A549 (cell line): ENCODE data around the gene KRTAP20-3. TPM values are rescaled to one million over a fixed set of nuclear protein-coding genes. Genes with fewer than 3 reads are reported as not detected.

Experiments used
- ATAC-seq, 2 experiments: fragments of 200-7000 bp in 1 of 2; fragments of >200 bp in 1 of 2; cut with Nextera tagmentation in 1 of 2; cut with Tn5 transposase in 1 of 2; 3 replicates each; pipeline versions ENCODE4 v1.8.0 to v1.9.1; 2018 to 2020; ENCODE audit warnings: mild to moderate bottlenecking in 1 of 2, moderate library complexity in 1 of 2
- CTCF ChIA-PET: fragments of 300-600 bp; sonication (Branson Sonifier 250); formaldehyde crosslinking; extraction: SDS; loops from one replicate; lab custom pipeline; 2021; ENCODE audit warnings: antibody characterized with exemption, inconsistent platforms; lab: Yijun Ruan, JAX
- POLR2A ChIA-PET: fragments of 350-600 bp; formaldehyde crosslinking; extraction: SDS; loops from one replicate; lab custom pipeline; 2021; ENCODE audit warnings: antibody characterized with exemption, inconsistent platforms; lab: Yijun Ruan, JAX
- DNase-seq, 2 experiments: peaks; one replicate each; pipeline versions ENCODE4 v3.0.0 to v3.0.0-alpha.2; 2011 to 2016; ENCODE audit warnings: low read depth in 1 of 2, low spot score in 1 of 2
- FAIRE-seq: peaks from 2 replicates; lab custom pipeline; 2011; peaks lifted over from hg19 to GRCh38; lab: Jason Lieb, UNC
- H3K27ac ChIP-seq, 2 experiments: fragments of >200 bp; sonication (Bioruptor Twin); formaldehyde crosslinking; 3 replicates each; pipeline ENCODE4 v1.5.1; 2016 to 2017
- H3K4me1 ChIP-seq: fragments of >200 bp; sonication (Bioruptor Twin); formaldehyde crosslinking; 3 replicates; pipeline ENCODE4 v1.6.1; 2016
- H3K4me2 ChIP-seq: fragments of >200 bp; sonication (Bioruptor Twin); formaldehyde crosslinking; 3 replicates; pipeline ENCODE4 v1.6.1; 2016
- H3K4me3 ChIP-seq: fragments of >200 bp; sonication (Bioruptor Twin); formaldehyde crosslinking; 3 replicates; pipeline ENCODE4 v1.5.1; 2016
- H3K9me3 ChIP-seq: fragments of >200 bp; sonication (Bioruptor Twin); formaldehyde crosslinking; 3 replicates; pipeline ENCODE4 v1.6.1; 2016
- BHLHE40 ChIP-seq: IDR thresholded peaks from 2 replicates; pipeline ENCODE4 v1.6.1; 2012; ENCODE audit warnings: low read depth, low read length, inconsistent platforms
- CBX8 ChIP-seq: fragments of 200-600 bp; sonication (generic); IDR thresholded peaks from 2 replicates; pipeline ENCODE4 v1.6.1; 2016
- CHD2 ChIP-seq: fragments of 150-350 bp; IDR thresholded peaks from 2 replicates; pipeline ENCODE4 v1.6.1; 2014; ENCODE audit warnings: low read length; ENCODE audit not compliant: partially characterized antibody
- EHMT2 ChIP-seq: fragments of 200-600 bp; sonication (generic); IDR thresholded peaks from 2 replicates; pipeline ENCODE4 v1.6.1; 2016; ENCODE audit warnings: antibody characterized with exemption, low read depth, mild to moderate bottlenecking, moderate library complexity
- EP300 ChIP-seq, 2 experiments: fragments of >200 bp; sonication (Bioruptor Twin); formaldehyde crosslinking; IDR thresholded peaks; 2 replicates in 1 of 2; 3 replicates in 1 of 2; pipeline ENCODE4 v1.6.1; 2016 to 2017
- FOSB ChIP-seq: fragments of 250-450 bp; sonication (Bioruptor Pico); IDR thresholded peaks from 2 replicates; pipeline ENCODE4 v1.5.0; 2020; ENCODE audit warnings: mild to moderate bottlenecking, moderate library complexity
- FOSL2 ChIP-seq, 2 experiments: fragments of 450-650 bp in 1 of 2; fragments of >200 bp in 1 of 2; sonication (Bioruptor Twin) in 1 of 2; formaldehyde crosslinking; IDR thresholded peaks; 2 replicates each; pipeline versions ENCODE4 v1.5.0 to v1.6.1; 2016 to 2020; ENCODE audit warnings: mild to moderate bottlenecking in 1 of 2, moderate library complexity in 1 of 2
- FOXS1 ChIP-seq: fragments of 250-450 bp; sonication (Bioruptor Pico); IDR thresholded peaks from 2 replicates; pipeline ENCODE4 v1.5.0; 2020; ENCODE audit warnings: mild to moderate bottlenecking, moderate library complexity
- HEYL ChIP-seq: fragments of 250-450 bp; sonication (Bioruptor Pico); IDR thresholded peaks from 2 replicates; pipeline ENCODE4 v1.8.0; 2021; ENCODE audit warnings: mild to moderate bottlenecking, moderate library complexity
- HOXA7 ChIP-seq: fragments of 250-450 bp; sonication (Bioruptor Pico); IDR thresholded peaks from 2 replicates; pipeline ENCODE4 v1.5.0; 2020; ENCODE audit warnings: mild to moderate bottlenecking, moderate library complexity
- JUN ChIP-seq, 2 experiments: fragments of >200 bp; sonication (Bioruptor Twin); formaldehyde crosslinking; IDR thresholded peaks; 2 replicates in 1 of 2; 3 replicates in 1 of 2; pipeline ENCODE4 v1.6.1; 2016 to 2017
- KDM1A ChIP-seq: fragments of 200-600 bp; sonication (generic); IDR thresholded peaks from 2 replicates; pipeline ENCODE4 v1.6.1; 2016; ENCODE audit warnings: low read depth, mild to moderate bottlenecking
- MAFK ChIP-seq: fragments of 450-650 bp; IDR thresholded peaks from 2 replicates; pipeline ENCODE4 v1.6.1; 2014; ENCODE audit not compliant: partially characterized antibody
- MAZ ChIP-seq: fragments of 150-350 bp; IDR thresholded peaks from 2 replicates; pipeline ENCODE4 v1.6.1; 2014; ENCODE audit warnings: antibody characterized with exemption, low read depth, low read length, borderline replicate concordance
- NFE2L2 ChIP-seq: fragments of 150-350 bp; conservative IDR thresholded peaks from 2 replicates; pipeline ENCODE4 v1.6.1; 2014; ENCODE audit warnings: low read length
- NPAS2 ChIP-seq: fragments of 250-450 bp; sonication (Bioruptor Pico); IDR thresholded peaks from 2 replicates; pipeline ENCODE4 v1.8.0; 2022; ENCODE audit warnings: mild to moderate bottlenecking, moderate library complexity, borderline replicate concordance
- POLR2A ChIP-seq: IDR thresholded peaks from 2 replicates; pipeline ENCODE4 v1.6.1; 2012; ENCODE audit warnings: mild to moderate bottlenecking, low read length
- RFX5 ChIP-seq: fragments of 450-650 bp; IDR thresholded peaks from 2 replicates; pipeline ENCODE4 v1.7.1; 2014; ENCODE audit warnings: antibody characterized with exemption, mild to moderate bottlenecking, moderate library complexity
- RNF2 ChIP-seq: fragments of 200-600 bp; sonication (generic); IDR thresholded peaks from 2 replicates; pipeline ENCODE4 v1.6.1; 2016; ENCODE audit warnings: low read depth, mild to moderate bottlenecking, antibody characterized with exemption, moderate library complexity, borderline replicate concordance
- SREBF2 ChIP-seq: fragments of 450-650 bp; IDR thresholded peaks from 2 replicates; pipeline ENCODE4 v1.6.1; 2014; ENCODE audit warnings: mild to moderate bottlenecking, moderate library complexity
- TFCP2L1 ChIP-seq: fragments of 250-450 bp; sonication (Bioruptor Pico); IDR thresholded peaks from 2 replicates; pipeline ENCODE4 v1.5.0; 2021; ENCODE audit warnings: mild to moderate bottlenecking
- ZC3H11A ChIP-seq: fragments of 450-650 bp; IDR thresholded peaks from 2 replicates; pipeline ENCODE4 v1.6.1; 2014; ENCODE audit warnings: antibody characterized with exemption, mild to moderate bottlenecking
- ZFP36 ChIP-seq: fragments of 450-650 bp; IDR thresholded peaks from 2 replicates; pipeline ENCODE4 v1.6.1; 2014; ENCODE audit warnings: borderline replicate concordance; ENCODE audit not compliant: partially characterized antibody
- ZSCAN20 ChIP-seq: fragments of 250-450 bp; sonication (Bioruptor Pico); IDR thresholded peaks from 2 replicates; pipeline ENCODE4 v1.8.0; 2022; ENCODE audit warnings: mild to moderate bottlenecking, moderate library complexity
- WGBS: methylation state at CpG from one replicate; pipeline ENCODE4 v1.1.6; 2017; ENCODE audit errors: missing lambda C conversion rate; 5-methylcytosine and 5-hydroxymethylcytosine counted together
- polyA plus RNA-seq, 4 experiments: library from polyadenylated mRNA; depleted of rRNA in 3 of 4; stranded (reverse); fragments of >200 nt; fragmentation: RNase III in 1 of 4; extraction: RNeasy Plus Mini Kit Qiagen cat#74134 plus additional on column Dnase treatment in 1 of 4; gene quantifications; 2 replicates in 3 of 4; 3 replicates in 1 of 4; pipeline ENCODE4 v1.2.3, GENCODE V29; 2011 to 2017
- TF ChIP-seq, protein P1 (sequence below): IDR thresholded peaks from 2 replicates; pipeline ENCODE4 v1.6.1; 2012
- TF ChIP-seq, protein P2 (sequence below): fragments of 250-450 bp; sonication (Bioruptor Pico); IDR thresholded peaks from 2 replicates; pipeline ENCODE4 v1.5.0; 2020; ENCODE audit warnings: low read depth, mild to moderate bottlenecking, moderate library complexity
- TF ChIP-seq, protein P3 (sequence below): fragments of >200 bp; sonication (Bioruptor Twin); formaldehyde crosslinking; IDR thresholded peaks from 3 replicates; pipeline ENCODE4 v1.6.1; 2016

KRTAP20-3 gene
- polyA plus RNA-seq, 2 of the 4 experiments (the other 2 are of a cell fraction) = not detected

DNA sequence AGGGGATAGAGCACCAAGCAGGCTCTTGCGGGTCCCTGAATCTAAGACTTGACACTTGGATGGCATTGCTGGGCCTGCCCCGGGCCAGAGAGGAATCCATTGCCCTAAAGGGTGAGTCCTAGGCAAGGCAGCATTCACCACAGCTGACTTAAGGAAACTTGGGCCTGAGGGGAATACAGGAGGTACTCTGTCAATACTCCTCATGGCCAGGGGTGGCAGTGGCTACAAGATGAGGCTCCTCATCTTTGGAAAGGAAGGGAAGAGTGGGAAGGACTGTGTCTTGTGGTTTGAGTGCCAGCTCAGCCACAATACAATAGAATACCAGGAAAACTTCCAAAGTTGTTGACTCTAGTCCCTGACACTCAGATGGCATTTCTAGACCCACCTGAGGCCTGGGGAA, 36.7 kb upstream of the KRTAP20-3 start:
- no peak for FAIRE-seq
- no peaks in the 10 kb centered on the region for H3K9me3 ChIP-seq
- WGBS = no CpG with 5 or more reads among the region's 2 CpGs
- no peaks in the 10 kb centered on the region for H3K4me1 ChIP-seq
- H3K4me2 ChIP-seq = no peak overlapping the region
- CTCF ChIA-PET = no interaction called here
- TF ChIP-seq CHD2 (no peak), HOXA7 (CRISPR knock-in tag) (no peak), FOXS1 (CRISPR knock-in tag) (no peak), RNF2 (no peak), ZC3H11A (no peak), NPAS2 (no peak), CBX8 (no peak), POLR2A (no peak), HEYL (CRISPR knock-in tag) (no peak), FOSL2 (IDR thresholded peaks at IDR 0.05) (no peak), FOSL2 (CRISPR knock-in tag; IDR thresholded peaks at IDR 0.05) (no peak), FOSB (CRISPR knock-in tag) (no peak), RFX5 (no peak), JUN (IDR thresholded peaks at IDR 0.05) (no peak)
- TF ChIP-seq, protein P1, sequence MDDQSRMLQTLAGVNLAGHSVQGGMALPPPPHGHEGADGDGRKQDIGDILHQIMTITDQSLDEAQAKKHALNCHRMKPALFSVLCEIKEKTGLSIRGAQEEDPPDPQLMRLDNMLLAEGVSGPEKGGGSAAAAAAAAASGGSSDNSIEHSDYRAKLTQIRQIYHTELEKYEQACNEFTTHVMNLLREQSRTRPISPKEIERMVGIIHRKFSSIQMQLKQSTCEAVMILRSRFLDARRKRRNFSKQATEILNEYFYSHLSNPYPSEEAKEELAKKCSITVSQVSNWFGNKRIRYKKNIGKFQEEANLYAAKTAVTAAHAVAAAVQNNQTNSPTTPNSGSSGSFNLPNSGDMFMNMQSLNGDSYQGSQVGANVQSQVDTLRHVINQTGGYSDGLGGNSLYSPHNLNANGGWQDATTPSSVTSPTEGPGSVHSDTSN = no peak
- TF ChIP-seq, protein P2, sequence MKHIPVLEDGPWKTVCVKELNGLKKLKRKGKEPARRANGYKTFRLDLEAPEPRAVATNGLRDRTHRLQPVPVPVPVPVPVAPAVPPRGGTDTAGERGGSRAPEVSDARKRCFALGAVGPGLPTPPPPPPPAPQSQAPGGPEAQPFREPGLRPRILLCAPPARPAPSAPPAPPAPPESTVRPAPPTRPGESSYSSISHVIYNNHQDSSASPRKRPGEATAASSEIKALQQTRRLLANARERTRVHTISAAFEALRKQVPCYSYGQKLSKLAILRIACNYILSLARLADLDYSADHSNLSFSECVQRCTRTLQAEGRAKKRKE (CRISPR knock-in tag) = no peak
- TF ChIP-seq, all 56 proteins: peak for 0
- Histone ChIP-seq H3K27ac (no peak overlapping the region), H3K4me3 (no peak overlapping the region)
- ATAC-seq (no peak), DNase-seq (no peak)
- POLR2A ChIA-PET = no interaction called here

DNA sequence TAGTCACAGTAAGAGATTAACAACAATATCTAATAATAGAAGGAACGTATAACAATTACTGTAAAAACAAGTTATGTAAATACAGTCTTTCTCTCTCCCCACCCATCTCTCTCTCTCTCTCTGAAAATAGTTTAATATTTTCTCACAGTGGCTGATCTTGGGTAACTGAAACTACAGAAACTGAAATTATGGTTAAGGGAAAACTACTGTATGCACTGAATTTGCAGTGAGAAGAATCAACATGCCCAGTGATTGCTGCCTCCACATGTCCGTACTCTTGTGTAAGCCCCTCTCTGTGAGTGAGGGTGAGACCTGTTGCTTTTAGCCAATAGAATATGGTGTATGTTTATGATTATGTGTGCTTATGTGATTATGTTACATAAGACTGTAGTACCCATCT, 30.5 kb upstream of the KRTAP20-3 start:
- ATAC-seq (no peak), DNase-seq (no peak), FAIRE-seq (no peak)
- Histone ChIP-seq H3K4me3 (no peak overlapping the region), H3K4me2 (no peak overlapping the region), H3K27ac (no peak overlapping the region), H3K9me3 (no peaks in the 10 kb centered on the region), H3K4me1 (no peaks in the 10 kb centered on the region)
- CTCF ChIA-PET = no interaction called here
- POLR2A ChIA-PET = no interaction called here
- TF ChIP-seq RFX5 (no peak), TFCP2L1 (CRISPR knock-in tag) (no peak), ZSCAN20 (CRISPR knock-in tag) (no peak), MAFK (no peak), MAZ (no peak), SREBF2 (no peak), EP300 (IDR thresholded peaks at IDR 0.05) (no peak), CBX8 (no peak), POLR2A (no peak), FOXS1 (CRISPR knock-in tag) (no peak), NFE2L2 (no peak), NPAS2 (no peak), ZFP36 (no peak), KDM1A (no peak), BHLHE40 (no peak), EHMT2 (no peak)
- TF ChIP-seq, protein P3, sequence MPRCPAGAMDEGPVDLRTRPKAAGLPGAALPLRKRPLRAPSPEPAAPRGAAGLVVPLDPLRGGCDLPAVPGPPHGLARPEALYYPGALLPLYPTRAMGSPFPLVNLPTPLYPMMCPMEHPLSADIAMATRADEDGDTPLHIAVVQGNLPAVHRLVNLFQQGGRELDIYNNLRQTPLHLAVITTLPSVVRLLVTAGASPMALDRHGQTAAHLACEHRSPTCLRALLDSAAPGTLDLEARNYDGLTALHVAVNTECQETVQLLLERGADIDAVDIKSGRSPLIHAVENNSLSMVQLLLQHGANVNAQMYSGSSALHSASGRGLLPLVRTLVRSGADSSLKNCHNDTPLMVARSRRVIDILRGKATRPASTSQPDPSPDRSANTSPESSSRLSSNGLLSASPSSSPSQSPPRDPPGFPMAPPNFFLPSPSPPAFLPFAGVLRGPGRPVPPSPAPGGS = no peak
- TF ChIP-seq, protein P2 (CRISPR knock-in tag) = no peak
- 5% methylated on average over 2 of the region's 2 CpGs for WGBS
